ENCODE measurements around the gene ZFR.
"Not testable (repeated sequence)": the region's sequence is repeated elsewhere in the genome, so short reads cannot be mapped to it uniquely, and the experiment has no call there.

ZFR gene

GRCh38 chr5:32405507-32405906 lies 39.0 kb downstream of the ZFR start:
- no peak for DNase-seq

GRCh38 chr5:32403760-32404159 lies 40.8 kb downstream of the ZFR start:
- no peak for DNase-seq

GRCh38 chr5:32400401-32400800 lies 44.1 kb downstream of the ZFR start:
- DNase-seq = peak in 1 of 2 donors; percentile 38

GRCh38 chr5:32398754-32399153 lies 45.8 kb downstream of the ZFR start:
- DNase-seq = not testable (repeated sequence)

- peak; percentile 17 to 29 for DNase-seq
Observed at GRCh38 chr5:32394981-32395380, 49.6 kb downstream of the ZFR start.

GRCh38 chr5:32392039-32392438 lies 52.5 kb downstream of the ZFR start:
- DNase-seq = no peak

GRCh38 chr5:32390819-32391591 lies 53.5 kb downstream of the ZFR start:
- peak; percentile 74 to 89 for DNase-seq

- DNase-seq = peak; percentile 76 to 77
Observed at GRCh38 chr5:32388432-32389129, 56.0 kb downstream of the ZFR start.

GRCh38 chr5:32387841-32388240 lies 56.7 kb downstream of the ZFR start:
- no peak for DNase-seq

- DNase-seq = no peak
Observed at GRCh38 chr5:32387211-32387610, 57.3 kb downstream of the ZFR start.

GRCh38 chr5:32384621-32385020 lies 59.9 kb downstream of the ZFR start:
- DNase-seq = no peak

- no peak for DNase-seq
Observed at GRCh38 chr5:32383586-32383985, 61.0 kb downstream of the ZFR start.

GRCh38 chr5:32383065-32383464 lies 61.5 kb downstream of the ZFR start:
- DNase-seq = no peak

GRCh38 chr5:32379421-32379820 lies 65.1 kb downstream of the ZFR start:
- DNase-seq = no peak

- DNase-seq = no peak
Observed at GRCh38 chr5:32378966-32379365, 65.6 kb downstream of the ZFR start.

- peak; percentile 16 to 25 for DNase-seq
Observed at GRCh38 chr5:32369542-32370155, 74.9 kb downstream of the ZFR start.

GRCh38 chr5:32369032-32369431 lies 75.5 kb downstream of the ZFR start:
- DNase-seq = no peak

GRCh38 chr5:32367271-32367670 lies 77.3 kb downstream of the ZFR start:
- not testable (repeated sequence) for DNase-seq

- DNase-seq = no peak
Observed at GRCh38 chr5:32365623-32366022, 78.9 kb downstream of the ZFR start.

- DNase-seq = no peak
Observed at GRCh38 chr5:32363030-32363429, 81.5 kb downstream of the ZFR start.

GRCh38 chr5:32362527-32362926 lies 82.0 kb downstream of the ZFR start:
- no peak for DNase-seq

GRCh38 chr5:32360906-32361305 lies 83.6 kb downstream of the ZFR start:
- no peak for DNase-seq

GRCh38 chr5:32358611-32359010 lies 85.9 kb downstream of the ZFR start:
- DNase-seq = no peak

GRCh38 chr5:32357658-32358057 lies 86.9 kb downstream of the ZFR start:
- no peak for DNase-seq

Measured in inflammatory macrophage treated with lipopolysaccharide for 1 hour (primary cell).